D721Med (cell line): ENCODE data around the gene DTL.

Experiments used
- DNase-seq: peaks from one replicate; pipeline ENCODE4 v3.0.0; 2011; ENCODE audit warnings: low spot score; ENCODE audit not compliant: insufficient read length
- FAIRE-seq: peaks from 2 replicates; lab custom pipeline; 2011; peaks lifted over from hg19 to GRCh38; lab: Jason Lieb, UNC
- TF ChIP-seq, protein P1 (sequence below): IDR thresholded peaks from 2 replicates; pipeline ENCODE4 v1.5.1; 2012; ENCODE audit warnings: mild to moderate bottlenecking, control low read depth; ENCODE audit not compliant: insufficient read depth; ENCODE audit errors: missing control alignments

The DTL gene

GRCh38 chr1:212152869-212153268 lies 117.3 kb downstream of the DTL start:
- TF ChIP-seq, protein P1, sequence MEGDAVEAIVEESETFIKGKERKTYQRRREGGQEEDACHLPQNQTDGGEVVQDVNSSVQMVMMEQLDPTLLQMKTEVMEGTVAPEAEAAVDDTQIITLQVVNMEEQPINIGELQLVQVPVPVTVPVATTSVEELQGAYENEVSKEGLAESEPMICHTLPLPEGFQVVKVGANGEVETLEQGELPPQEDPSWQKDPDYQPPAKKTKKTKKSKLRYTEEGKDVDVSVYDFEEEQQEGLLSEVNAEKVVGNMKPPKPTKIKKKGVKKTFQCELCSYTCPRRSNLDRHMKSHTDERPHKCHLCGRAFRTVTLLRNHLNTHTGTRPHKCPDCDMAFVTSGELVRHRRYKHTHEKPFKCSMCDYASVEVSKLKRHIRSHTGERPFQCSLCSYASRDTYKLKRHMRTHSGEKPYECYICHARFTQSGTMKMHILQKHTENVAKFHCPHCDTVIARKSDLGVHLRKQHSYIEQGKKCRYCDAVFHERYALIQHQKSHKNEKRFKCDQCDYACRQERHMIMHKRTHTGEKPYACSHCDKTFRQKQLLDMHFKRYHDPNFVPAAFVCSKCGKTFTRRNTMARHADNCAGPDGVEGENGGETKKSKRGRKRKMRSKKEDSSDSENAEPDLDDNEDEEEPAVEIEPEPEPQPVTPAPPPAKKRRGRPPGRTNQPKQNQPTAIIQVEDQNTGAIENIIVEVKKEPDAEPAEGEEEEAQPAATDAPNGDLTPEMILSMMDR: no peak
- DNase-seq (no peak), FAIRE-seq (no peak)

DNA sequence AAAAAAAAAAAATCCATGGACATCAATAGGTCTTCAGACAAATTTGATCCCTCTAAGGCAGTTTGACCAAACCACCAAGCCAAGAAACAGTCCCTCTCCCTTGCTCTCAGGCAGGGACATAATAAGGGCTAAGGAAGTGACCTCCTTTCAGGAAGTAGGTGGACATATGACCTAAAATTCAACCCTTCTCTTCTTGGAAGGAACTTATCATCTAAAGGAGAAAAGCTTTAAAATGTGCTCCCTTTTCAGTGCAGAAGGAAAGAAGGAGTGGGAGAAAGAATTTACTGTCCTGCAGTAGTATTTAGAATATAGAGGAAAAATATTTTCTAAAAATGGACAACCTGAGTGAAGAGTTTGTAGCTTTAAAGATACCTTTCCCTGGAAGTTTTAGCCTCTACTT lies 118.1 kb downstream of the DTL start:
- TF ChIP-seq, protein P1: no peak
- FAIRE-seq: no peak
- no peak for DNase-seq
